Measurements from ENCODE around the gene MFSD8.
"Not testable (repeated sequence)": the region's sequence is repeated elsewhere in the genome, so short reads cannot be mapped to it uniquely, and the experiment has no call there.

Gene MFSD8

GRCh38 chr4:127936974-127937373, 28.0 kb downstream of the MFSD8 start:
- peak; percentile 3 for DNase-seq

DNA sequence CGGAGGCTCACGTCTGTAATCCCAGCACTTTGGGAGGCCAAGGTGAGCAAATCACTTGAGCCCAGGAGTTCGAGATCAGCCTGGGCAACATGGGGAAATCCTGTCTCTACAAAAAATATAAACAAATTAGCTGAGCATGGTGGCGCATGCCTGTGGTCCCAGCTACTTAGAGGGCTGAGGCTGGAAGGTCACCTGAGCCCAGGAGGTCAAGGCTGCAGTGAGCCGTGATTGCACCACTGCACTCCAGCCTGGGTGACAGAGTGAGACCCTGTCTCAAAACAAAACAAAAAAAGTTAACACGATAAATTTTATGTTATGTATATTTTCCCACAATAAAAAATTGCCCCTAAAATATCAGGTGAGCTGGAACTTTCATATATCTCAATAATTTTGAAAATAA, 33.1 kb downstream of the MFSD8 start:
- not testable (repeated sequence) for DNase-seq

GRCh38 chr4:127930175-127930574, 34.8 kb downstream of the MFSD8 start:
- no peak for DNase-seq

GRCh38 chr4:127925720-127926119, 39.3 kb downstream of the MFSD8 start:
- DNase-seq, result not testable (repeated sequence)

DNA sequence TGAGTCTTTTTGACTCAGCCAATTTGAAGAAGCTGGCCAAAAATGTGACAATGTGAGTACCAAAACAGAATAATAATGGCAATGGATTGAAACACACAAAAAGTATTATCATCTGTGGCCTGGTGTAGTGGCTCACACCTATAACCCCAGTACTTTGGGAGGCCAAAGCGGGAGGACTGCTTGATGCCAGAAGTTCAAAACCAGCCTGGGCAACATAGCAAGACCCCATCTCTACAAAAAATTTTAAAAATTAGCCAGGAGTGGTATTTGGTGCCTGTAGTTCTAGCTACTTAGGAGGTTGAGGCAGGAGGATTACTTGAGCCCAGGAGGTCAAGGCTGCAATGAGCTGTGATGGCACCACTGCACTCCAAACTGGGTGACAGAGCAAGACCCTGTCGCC, 42.7 kb downstream of the MFSD8 start:
- DNase-seq, result no peak

GRCh38 chr4:127920521-127920920, 44.5 kb downstream of the MFSD8 start:
- no peak for DNase-seq

DNA sequence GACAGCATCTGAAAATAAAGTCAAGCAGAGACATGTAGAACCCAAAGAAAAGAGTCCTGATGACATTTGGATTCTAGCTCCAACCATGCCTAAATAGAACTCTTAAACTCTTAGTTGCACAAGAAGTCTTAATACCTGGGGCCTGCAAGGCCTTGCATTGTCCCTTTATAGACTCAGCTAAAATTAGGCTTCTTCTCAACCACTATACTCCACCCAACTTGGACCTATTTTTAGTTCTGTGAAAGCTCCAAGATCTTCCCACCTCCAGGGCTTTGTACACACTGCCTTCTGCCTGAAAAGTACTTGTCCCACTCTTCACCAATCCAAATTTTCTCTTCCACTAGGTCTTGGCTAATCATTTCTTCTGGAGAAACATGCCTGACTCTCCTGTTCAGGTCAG, 47.8 kb downstream of the MFSD8 start:
- DNase-seq, result no peak

- DNase-seq, result no peak
Observed at GRCh38 chr4:127916512-127916911, 48.5 kb downstream of the MFSD8 start.

GRCh38 chr4:127905029-127905428, 59.9 kb downstream of the MFSD8 start:
- no peak for DNase-seq

DNA sequence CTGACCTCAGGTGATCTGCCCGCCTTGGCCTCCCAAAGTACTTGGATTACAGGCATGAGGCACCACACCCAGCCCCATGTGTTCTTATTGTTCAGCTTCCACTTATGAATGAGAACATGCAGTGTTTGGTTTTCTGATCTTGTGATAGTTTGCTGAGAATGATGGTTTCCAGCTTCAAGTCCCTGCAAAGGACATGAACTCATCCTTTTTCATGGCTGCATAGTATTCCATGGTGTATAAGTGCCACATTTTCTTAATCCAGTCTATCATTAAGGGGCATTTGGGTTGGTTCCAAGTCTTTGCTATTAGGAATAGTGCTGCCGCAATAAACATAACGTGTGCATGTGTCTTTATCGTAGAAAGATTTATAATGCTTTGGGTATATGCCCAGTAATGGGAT, 65.3 kb downstream of the MFSD8 start:
- DNase-seq, result not testable (repeated sequence)

GRCh38 chr4:127896528-127896927, 68.4 kb downstream of the MFSD8 start:
- no peak for DNase-seq

- no peak for DNase-seq
Observed at GRCh38 chr4:127896069-127896468, 68.9 kb downstream of the MFSD8 start.

- DNase-seq, result peak; percentile 47
Observed at GRCh38 chr4:127889903-127890302, 75.1 kb downstream of the MFSD8 start.

DNA sequence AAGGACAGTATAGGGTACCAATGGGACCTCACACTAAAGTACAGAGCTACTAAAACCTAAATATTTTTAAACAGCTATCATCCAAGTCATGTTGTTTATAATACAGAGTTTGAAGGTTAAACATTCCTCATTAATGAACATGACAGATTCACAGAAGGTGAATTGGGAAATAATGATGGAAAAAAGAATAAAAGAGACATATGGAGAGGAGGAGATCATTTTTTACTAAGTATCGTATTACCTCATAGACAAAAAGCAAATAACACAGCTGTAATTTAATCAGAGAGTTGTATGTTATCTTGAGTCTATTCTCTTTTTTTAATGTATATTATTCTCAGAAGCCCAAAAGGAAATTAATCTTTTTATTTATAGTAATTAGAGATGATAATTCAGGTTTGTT, 76.4 kb downstream of the MFSD8 start:
- no peak for DNase-seq

- DNase-seq, result no peak
Observed at GRCh38 chr4:127881563-127881864, 83.5 kb downstream of the MFSD8 start.

- peak; percentile 96 for DNase-seq
Observed at GRCh38 chr4:127880763-127881562, 84.0 kb downstream of the MFSD8 start, which contains the start of gene PLK4. PLK4 (plus strand) TSS chr4:127880893; CDS start chr4:127881135, 242 bp downstream.

DNA sequence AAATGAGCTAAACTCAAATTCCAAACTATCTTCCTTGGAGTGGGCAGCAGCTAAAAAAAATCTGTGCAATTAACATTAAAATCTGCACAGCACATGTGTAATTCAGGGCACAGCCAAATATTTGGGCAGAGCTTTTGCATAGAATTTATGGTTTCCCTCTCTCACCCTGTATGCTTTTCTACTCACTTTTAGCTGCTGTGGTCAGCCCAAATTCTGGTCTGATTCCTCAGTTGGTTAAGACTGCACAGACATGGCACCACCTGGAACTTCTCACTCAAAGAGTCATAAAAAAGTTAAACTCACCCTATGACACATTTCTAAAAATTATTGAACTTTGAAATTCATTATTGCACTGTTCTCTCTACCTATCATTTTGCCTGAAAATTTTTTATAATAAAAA, 89.2 kb downstream of the MFSD8 start:
- DNase-seq, result no peak

GRCh38 chr4:127870688-127871087, 94.3 kb downstream of the MFSD8 start:
- peak; percentile 59 for DNase-seq

GRCh38 chr4:127870281-127870680, 94.7 kb downstream of the MFSD8 start:
- DNase-seq, result no peak

GRCh38 chr4:127868196-127868595, 96.8 kb downstream of the MFSD8 start:
- no peak for DNase-seq
